Effector CD8-positive, alpha-beta T cell (primary cell): ENCODE results near the gene ID3.

ENCODE experiments used
- DNase-seq: peaks from one replicate; lab custom pipeline; 2025; lab: John Stamatoyannopoulos, UW

ID3 gene

GRCh38 chr1:23566304-23566703, 7.0 kb upstream of the ID3 start:
- DNase-seq = no peak

GRCh38 chr1:23565776-23566175, 6.5 kb upstream of the ID3 start:
- no peak for DNase-seq

DNA sequence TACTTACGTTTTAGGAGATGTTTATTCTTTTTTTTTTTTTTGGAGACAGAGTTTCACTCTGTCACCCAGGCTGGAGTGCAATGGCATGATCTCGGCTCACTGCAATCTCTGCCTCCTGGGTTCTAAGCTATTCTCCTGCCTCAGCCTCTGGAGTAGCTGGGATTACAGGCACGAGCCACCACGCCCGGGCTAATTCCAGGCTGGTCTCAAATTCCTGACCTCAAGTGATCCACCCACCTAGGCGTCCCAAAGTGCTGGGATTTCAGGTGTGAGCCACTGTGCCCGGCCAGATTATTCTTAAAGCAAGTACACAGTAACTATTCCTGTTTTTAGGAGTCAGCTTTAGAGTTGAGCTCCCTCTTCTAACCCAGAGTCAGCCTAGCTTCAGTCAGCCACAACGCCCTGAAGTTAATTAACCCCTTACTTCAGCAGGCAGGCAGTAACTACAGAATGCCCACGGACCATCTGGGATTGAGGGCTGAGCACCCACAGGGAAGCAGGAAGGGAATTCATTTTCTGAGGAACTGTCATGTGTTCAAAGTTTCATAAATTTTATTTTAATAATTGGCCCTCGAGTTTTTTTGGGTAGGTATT, 5.3 kb upstream of the ID3 start:
- no peak for DNase-seq

DNA sequence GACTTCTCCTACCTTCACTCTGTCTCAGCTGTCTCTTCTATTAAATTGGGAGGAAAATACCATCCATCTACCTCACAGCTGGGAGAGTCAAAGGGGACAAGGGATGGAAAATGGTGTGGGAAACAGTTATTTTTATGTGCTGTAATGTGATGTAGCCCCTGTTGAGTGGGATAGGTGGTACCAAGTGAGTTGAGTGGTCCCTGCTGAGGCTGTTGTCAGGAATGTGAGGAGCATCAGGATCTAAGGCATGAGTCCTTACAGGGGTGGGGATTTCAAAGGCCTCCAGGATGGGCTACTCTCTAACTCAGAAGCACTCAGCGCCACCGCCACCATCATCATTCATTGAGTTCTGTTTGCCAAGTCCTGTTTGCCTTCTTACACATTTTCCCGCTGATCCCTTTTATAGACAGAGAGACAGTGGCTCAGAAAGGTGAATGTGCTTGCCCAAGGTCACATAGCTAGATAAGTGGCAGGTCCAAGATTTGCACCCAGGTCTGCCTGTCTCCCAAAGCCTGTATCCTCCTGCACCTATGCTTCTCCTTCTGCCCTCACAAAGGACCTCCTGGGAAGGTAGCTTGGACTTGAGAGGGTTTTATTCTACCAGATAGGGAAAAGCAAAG, 4.6 kb upstream of the ID3 start:
- no peak for DNase-seq

- no peak for DNase-seq
Measured at GRCh38 chr1:23563003-23563402, 3.7 kb upstream of the ID3 start.

GRCh38 chr1:23562137-23562876, 3.0 kb upstream of the ID3 start:
- DNase-seq = peak; percentile 41

GRCh38 chr1:23561813-23562100, 2.5 kb upstream of the ID3 start:
- no peak for DNase-seq

- no peak for DNase-seq
Measured at GRCh38 chr1:23561076-23561812, 1.9 kb upstream of the ID3 start.

DNA sequence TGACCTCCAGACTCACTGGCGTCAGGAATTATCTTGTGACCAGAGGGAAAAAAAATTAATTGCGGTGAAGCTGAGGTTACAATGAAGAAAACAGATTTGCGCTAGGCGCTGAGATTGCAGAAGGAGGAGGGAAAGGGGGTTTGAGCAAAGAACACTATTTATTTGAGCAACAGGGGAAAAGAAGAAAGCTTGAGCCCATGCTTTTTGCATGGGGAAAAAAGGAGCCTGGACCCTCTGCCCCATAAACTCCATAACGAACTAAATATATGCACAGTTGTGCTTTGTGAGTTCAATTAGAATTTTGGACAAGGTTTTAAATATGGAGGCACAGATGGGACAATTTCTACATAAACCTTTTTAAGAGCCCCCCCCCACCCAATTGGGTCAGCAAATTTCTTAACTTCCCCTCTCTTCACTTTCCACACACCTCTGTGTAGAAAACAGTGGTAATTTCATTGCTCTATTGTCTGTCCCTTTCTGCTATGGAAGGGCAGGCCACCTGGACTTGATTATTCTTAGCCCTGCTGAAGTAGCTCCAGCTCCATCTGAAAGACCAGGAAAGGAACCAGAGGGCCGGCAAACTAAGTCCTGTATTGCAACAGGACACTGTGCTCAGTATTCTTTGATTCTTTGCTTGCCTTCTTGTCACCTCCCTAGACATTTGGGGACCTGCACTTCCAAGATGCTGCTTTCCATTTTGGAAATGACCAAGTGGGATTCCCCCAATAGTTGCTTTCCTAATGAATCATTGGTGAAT, 862 bp upstream of the ID3 start:
- no peak for DNase-seq

GRCh38 chr1:23558872-23559135, 497 bp downstream of the ID3 start:
- DNase-seq = no peak

- no peak for DNase-seq
Measured at GRCh38 chr1:23558140-23558871, 995 bp downstream of the ID3 start.

- no peak for DNase-seq
Measured at GRCh38 chr1:23557471-23558124, 1.7 kb downstream of the ID3 start.

DNA sequence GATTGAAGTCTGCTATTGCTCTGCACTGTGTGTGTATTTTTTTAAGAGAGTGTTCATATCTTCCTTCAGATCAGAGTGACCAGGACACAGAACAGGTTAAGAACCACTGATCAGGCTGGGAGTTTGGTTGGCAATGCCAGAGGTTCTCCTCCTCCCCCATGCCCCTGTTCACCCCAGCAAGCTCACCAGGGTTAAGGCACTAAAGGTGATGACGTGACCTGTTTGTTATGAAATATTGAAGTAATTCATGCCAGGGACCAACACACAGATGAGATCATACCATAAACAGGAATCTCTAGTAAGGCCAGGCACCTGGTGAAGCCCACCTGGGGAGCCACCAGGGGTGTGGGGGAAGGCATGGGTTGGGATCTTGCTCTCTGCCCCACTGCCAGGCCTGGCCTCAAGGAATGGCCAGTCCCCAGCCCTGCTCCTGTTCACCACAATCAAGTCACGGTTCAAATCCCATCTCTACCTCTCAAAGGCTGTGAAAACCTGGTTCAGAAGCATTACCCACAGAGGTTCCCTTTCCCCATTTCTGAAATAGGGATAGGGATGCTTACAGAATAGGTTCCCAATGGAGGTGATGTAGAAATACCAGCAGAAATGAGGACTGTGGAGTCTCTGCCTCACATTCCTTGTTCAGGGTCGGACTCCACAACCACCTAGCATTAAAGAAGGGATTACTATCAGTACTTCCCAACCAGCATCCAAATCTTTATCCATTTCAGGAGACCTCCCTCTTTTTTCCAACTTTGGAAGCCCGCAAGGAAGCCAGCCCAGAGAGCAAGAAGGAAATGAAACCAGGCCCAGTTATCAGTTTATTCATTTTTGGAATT, 2.4 kb downstream of the ID3 start:
- DNase-seq = no peak

GRCh38 chr1:23555986-23556634, 3.2 kb downstream of the ID3 start:
- no peak for DNase-seq

DNA sequence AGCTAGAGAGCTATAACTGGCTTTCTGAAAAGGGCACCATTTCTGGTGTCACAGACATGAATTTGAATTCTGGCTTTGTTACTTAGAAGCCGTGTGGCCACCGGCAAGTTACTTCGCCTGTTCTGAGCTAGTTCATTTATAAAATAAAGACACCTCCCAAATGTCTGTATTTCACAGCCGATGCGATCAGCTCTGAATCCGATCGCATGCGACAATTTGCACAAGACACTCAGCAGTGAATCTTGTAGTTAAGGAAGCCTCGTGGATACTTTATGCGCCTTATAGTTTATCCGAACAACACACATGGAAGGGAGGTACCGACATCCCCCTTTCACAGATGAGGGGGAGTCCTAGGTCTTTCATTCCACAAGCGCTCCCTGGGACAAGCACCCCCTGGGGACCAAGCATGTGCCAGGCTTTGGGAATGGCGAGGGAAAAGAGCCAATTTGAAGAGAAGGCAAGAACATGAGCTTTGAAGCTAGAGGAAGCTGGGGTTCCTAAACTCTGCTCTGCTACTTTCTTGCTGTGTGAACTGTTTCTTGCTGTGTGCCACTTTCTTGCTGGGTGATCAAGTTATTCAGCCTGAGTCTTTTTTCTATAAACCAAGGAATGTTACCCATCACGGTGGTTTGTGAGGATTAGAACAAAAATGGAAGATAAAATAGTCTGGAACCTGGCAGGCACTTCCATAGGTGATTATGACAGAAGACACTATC, 3.9 kb downstream of the ID3 start:
- no peak for DNase-seq

- peak; percentile 76 for DNase-seq
Measured at GRCh38 chr1:23554481-23555269, 4.6 kb downstream of the ID3 start.

GRCh38 chr1:23554127-23554480, 5.2 kb downstream of the ID3 start:
- DNase-seq = no peak
